GM19468 (cell line): ENCODE measurements around the gene ROS1.
"Not testable (repeated sequence)": the region's sequence is repeated elsewhere in the genome, so short reads cannot be mapped to it uniquely, and the experiment has no call there.

Source experiments
- ATAC-seq: cut with Tn5 transposase; IDR thresholded peaks from one replicate; pipeline ENCODE4 v1.9.1; 2021; ENCODE audit warnings: mild to moderate bottlenecking, moderate library complexity, moderate number of reproducible peaks; ENCODE audit not compliant: unreplicated experiment; ENCODE audit errors: extremely low read depth

ROS1 gene

DNA sequence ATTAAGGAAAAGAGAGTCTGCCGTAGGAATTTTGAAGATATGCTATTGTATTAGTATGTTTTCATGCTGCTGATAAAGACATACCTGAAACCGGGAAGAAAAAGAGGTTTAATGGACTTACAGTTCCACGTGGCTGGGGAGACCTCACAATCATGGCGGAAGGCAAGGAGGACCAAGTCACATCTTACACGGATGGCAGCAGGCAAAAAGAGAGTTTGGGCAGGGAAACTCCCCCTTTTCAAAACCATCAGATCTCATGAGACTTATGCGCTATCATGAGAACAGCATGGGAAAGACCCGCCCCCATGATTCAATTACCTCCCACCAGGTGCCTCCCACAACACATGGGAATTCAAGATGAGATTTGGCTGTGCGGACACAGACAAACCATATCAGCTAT lies 16.6 kb upstream of the ROS1 start:
- ATAC-seq, result not testable (repeated sequence)

DNA sequence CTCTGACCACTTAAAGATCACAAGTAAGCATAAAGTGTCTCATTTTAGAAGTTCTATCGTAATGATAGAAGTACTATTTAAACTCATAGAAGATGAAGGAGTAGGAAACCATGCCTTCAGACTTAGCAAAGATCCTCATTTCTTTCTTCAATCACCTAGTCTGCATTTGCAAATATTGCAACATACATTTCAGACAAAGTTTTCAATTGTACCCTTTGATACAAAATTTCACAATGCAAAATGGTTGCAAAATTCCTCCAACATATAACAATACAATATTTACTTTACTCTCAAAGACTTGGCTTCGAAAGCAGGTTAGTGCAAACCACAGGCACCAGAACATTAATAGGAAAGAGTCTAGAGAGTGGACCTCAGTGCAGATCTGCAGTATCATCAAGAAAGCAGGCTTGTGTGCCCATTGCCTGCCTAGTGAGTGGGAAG lies 16.1 kb upstream of the ROS1 start:
- ATAC-seq, result no peak

DNA sequence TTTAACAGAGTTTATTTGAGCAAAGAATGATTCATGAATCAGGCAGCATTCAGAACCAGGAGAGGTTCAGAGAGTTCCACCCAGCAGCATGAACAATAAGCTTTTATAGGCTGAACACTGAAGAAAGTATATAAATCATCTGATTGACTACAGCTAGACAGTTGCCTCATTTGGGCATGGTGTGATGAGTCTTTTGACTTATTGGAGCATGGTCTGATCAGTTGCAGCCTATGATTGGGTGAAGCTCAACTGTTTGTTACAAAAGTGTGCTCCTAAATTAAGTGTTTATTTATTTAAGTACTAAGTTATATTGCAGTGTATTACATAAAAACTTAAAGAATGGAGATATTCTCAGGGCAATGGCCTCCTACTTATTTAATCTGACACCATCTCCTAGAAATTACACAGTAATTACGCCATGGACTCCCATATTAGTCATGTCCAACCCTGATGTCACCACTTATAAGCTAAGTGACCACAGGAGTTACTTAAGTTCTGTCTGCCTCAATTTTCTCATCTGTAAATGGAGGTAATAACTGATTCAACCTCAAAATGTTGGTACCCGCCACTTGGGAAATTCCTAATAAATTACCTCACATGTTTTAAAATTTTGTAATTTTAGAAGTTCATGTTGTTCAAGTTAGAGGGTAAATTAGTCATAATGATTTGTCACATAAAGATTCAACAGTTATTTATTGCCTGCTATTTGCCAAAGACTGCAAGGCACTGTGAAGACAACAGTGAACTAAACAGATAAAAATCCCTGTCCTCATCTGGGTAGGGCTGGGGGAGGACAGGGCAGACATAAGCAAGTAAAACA lies 15.2 kb upstream of the ROS1 start:
- no peak for ATAC-seq

DNA sequence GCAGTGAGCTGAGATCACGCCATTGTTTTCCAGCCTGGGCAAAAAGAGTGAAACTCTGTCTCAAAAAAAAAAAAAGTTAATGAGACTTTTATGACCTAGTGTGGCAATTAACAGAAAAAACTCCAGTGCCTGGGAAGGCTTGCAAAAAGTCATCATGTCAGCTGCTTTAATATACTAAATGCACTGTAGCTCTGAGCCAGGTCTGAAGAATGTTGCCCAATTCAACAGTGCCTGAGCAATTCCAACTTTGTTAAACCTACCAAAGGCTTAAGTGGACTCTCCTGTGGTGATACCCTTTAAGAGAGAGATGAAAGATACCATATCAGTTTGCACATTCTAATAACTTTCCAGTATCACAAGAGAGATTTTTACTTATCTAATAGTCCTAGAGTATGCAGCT lies 6.5 kb upstream of the ROS1 start:
- ATAC-seq, result no peak

DNA sequence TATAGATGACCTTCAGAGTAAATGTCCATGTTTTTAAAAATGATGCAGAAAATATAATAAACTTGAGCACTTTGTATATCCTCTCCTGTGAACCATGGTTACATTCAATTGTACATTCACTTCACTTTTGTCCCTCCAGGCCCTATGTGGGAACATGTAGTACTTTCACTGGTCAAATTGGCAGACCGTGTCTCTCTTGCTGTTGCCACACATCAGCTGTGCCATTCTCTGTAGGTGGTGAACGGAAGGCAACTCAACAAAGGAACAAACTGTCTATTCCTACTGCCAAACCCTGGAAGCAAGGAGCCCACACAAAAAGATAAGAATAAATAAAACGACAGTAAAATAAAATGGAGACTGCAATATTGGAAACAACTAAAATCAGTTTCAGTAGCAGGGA lies 2.0 kb downstream of the ROS1 start:
- no peak for ATAC-seq

DNA sequence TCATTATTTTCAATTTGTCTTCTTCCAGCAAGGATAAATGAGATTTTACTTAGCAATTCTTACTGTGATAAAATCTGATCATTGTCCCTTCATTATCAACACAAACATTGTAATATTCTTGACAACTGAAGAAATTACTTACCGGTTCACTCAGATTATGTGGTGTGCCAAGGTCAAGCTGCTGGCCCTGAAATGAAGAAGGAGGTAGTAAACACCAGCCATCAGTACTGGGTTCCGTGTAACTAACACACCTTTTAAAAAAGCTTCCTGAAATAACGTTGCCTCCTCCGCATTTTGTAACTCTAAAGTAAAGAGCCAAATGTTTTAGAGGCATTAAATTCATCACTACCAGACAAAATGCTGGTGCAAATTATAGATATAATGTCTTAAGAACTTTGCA lies 7.4 kb downstream of the ROS1 start:
- no peak for ATAC-seq

DNA sequence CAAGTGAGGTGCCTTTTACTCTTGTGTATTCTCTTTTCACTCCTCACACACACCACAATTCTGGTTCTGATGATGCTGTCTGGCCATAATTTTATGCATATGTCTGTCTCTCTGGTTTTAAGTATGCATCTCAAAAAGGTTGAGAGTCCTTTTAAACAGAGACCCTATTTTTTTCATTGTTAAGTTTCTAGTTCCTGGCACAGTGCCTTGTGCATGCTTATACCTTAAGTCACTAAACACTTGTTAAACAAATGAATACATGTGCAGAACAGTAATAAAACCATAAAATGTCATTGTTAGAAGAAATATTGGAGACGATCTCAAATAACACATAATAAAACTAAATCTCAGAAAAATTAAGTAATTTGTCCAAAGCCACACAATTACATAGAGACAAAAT lies 7.9 kb downstream of the ROS1 start:
- no peak for ATAC-seq

DNA sequence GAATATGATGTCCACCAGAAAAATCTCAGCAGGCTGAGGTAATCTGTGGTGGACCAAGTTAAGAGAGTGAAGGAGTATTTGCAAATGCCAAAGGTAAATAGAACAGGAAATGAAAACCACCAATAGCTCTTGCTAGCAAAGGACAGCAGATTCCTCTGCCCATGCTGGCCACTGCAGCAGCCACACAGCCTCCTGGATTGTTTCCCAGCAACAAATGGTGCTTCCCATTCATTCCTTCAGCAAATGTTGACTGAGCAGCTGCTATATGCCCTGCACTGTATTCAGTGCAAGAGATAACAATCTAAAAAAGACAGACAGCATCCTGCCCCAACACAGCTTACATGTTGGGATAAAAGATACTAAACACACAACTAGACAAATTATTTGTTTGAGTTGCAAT lies 11.0 kb downstream of the ROS1 start:
- no peak for ATAC-seq

DNA sequence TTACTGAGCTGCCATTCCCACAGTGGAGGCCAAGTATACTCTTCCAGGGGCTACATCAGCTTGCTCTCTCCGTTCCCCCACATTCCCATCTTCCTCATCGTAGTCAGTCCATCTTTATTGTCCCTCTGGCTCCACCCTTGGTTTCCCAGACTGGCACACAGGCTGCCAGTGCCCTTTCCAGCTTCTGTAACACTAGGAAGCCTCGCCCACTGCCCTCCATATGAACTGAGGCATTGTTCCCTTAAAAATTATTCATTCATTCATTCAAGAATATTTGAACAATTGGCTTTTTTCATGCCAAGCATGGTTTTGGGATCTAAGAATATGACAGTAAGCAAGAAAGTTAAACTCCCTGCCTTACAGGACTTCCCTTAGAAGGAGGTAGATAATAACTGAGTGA lies 14.3 kb downstream of the ROS1 start:
- ATAC-seq, result no peak

DNA sequence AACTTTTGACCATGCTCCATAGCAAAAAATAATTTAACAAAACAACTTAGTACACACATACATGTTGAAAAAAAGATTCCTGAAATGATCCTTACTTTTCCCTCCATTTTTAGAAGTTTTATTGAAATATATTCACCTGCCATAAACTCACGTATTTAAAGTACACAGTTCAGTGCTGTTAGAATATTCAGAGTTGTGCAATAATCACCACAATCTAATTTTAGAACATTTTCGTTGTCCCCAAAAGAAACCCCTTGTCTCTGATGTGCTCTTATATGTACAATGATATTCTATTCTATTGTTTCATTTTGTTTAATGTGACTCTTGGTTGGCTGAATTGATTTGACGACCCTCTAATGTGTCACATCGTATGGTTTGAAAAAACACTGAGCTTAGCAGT lies 15.9 kb downstream of the ROS1 start:
- no peak for ATAC-seq

DNA sequence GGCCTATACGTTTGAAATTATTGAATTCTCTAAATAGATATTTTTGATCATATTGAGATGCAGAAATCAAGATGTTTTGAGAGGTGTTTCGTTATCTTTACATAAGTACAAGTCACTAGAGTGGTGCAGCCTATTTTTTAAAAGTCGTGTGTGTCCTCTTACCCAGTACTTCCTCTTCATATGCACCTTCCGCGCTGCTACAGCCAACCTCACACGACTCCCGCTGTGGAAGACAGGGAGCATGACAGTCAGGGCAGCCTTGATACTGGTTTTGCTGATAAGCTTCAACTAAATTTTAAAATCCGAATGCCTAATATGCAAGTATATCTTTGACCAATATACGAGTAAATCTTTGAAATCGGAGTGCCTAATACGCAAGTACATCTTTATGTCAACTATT lies 16.3 kb downstream of the ROS1 start:
- ATAC-seq, result no peak

DNA sequence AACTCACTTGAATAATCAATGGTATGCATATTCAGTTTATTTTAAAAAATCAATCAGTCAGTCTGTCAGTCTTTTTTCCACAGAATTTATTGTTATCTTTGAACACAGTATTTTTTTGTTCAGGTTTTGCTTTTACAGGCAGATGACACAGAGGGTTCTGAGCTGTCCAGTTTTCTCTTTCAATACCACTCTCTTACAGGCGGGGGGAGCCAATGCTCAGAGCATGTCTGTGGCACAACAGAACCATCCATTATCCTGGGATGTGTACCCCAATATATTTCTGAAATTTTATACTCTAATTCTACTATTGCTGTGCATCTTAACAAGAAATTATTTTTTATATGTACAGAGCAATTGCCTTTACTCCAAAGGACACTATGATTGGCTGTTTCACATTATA lies 21.2 kb downstream of the ROS1 start:
- ATAC-seq, result no peak

DNA sequence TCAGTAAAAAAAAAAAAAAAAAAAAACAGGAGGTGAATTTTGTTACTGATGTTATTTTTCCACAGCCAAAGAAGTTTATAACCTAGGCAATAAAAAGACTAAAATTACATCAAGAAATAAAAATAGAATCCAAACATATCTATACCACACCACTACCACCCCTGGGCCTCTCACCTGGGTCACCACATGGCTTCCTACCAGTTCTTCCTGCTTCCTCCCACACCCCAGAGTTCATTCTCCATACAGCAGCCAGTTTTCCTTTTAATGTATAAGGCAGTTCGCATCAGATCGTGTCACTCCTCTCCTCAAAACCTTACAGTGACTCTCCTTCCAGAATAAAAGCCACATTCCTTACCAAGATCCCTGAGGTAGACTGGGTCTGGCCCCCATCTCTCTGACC lies 23.9 kb downstream of the ROS1 start:
- no peak for ATAC-seq

DNA sequence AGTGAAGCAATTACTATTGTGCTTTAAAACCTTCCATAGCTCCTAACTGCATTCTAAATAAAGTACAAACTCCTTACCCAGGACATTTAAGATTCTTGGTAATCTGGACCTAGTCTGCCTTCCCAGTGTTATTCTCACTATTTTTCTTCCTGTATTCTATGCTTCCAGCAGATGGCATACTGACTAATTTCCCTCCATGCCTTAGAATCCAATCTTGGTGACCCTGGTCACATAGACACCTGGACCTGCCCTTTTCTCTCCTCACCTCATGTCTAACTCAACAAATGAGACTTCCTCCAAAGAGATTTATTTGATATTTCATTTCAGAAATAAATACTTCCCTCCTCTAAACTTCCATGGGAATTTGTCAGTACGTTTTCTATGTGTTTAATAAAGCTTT lies 25.8 kb downstream of the ROS1 start:
- ATAC-seq, result no peak

DNA sequence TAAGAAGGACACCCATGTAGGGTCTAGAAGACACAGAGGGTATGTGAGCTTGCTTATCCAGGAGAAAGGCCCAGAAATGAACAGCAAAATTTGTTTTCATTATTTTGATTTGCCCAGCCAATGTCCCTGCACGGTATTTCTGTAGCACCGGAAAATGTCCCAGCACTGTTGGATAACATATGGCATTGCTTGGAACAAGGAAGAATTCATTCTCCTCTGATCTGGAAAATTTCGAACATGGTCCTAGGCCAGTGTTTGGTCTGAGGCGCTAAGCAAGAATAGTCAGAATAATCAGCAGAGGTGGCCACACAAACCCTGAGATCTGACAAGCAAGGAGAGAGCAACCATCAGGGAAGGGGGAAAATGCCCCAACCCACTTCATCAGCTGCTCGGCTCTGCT lies 26.6 kb downstream of the ROS1 start:
- ATAC-seq, result no peak

DNA sequence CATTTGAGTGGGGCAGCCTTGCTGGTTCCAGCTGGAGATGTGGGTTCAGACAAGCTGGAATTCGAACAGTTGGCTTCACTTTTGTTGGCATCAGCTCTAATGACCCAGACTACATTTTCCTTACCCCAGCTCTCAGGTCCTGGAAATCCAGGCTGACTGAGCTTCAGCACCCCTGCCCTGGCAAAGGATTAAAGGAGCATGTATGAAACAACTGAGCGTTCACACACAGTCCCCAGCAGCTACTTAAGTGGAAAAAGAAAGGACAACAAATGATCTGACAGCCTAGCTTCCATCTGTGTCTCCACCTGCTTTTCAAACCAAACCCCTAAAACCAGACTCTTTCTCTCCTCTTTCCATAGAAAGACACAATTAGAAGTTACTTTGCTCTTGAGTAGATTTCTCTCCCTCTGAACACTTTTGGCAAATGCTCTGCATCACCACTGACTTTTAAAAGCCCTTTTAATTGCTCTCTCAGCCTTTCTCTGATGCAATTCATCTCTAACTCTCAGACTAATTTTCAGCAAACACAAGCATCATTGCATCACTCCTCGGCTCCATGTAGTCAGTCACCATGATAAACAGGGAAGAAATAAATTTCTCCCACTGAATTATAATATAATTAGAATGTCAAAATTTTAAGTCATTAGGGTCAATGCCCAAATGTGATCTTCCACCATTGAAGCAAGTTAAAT lies 28.1 kb downstream of the ROS1 start:
- no peak for ATAC-seq

DNA sequence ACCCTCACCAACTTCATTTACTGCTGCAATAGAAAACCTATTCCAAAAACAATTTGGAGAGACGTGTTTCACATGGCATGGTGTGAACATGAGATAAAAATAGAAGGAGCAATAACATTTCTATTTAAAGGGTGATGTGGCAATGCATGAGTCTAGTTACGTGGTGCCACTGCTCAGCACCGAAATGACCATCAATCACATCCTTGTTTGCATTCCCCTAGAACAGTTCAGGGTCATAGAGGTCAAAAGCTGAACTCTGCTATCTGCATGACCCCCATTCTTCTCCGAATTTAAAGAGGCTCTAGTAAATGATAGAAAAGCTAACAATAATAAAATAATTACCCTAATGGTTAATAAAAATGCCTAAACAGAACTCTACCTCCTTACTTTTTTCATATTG lies 29.5 kb downstream of the ROS1 start:
- no peak for ATAC-seq

DNA sequence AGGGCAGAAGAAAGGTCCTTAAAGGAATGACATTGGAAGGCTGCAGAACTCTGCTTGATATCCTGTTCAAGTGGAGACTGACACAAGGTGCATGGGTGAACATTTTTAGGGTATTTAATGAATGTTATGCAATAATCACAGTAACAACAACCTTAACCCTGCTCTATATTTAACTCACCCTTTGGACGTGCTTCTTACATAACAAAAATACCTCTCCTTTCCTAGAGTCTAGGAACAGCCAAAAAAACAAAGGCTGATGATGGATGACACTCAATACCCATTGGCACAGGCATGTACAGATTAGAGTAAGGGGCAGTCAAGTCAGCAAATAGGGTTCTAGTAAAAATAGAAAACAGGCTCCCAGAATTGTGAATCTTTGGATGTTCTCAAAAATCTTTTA lies 30.6 kb downstream of the ROS1 start:
- no peak for ATAC-seq

DNA sequence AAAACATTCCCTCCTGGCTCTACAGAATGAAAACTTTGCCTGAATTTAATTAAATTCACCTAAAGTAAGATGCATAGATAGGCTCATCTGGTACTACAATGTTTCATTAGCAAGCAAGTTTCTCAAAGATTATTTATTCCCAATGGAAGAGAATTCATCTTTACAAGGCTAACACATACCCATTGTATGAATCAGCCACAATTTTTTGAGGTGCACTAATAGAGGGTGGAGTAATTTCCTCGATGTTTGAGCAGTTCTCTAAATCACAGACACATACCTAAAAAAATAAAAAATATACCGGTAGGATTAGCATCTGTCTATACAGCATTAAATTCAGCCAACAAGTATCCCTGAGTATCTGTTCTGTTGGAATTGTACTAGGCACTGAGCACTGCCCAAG lies 32.7 kb downstream of the ROS1 start:
- no peak for ATAC-seq

DNA sequence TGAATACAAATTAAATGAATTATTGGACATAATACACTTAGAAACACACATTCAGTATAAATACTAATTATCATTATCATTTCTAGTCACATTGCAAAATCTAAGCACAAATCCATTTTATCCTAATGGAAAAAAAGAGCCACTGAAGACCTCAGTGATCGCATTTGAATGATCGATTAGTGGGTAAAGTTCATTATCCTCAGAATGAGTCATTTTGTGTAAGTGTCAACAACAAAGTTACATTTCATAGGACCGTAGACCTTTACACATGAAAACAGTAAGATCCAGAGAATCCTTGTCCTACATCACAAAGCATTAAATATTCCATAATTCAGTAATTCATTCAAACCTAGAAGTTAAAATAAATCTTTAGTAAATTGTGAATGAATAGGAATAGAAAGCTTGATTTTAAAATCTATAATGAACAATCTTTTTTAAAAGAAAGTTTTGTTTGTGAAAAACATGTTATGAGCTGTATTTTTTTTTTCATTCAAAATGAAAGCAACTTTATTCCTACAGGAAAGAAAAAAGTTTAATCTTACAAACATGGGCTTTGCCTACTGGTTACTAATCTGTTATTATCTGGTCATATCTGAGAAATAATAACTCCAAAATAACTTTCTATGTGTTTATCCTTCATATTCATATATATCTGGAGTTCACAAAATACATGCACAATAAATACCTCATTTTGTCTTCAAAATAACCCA lies 33.7 kb downstream of the ROS1 start:
- no peak for ATAC-seq
